Prostate gland (tissue), 2 donors: ENCODE data around the gene SPRING1.

Experiments
- POLR2A ChIP-seq: fragments of 450-650 bp; IDR thresholded peaks from one replicate; pipeline ENCODE4 v1.6.1; 2016; ENCODE audit warnings: antibody characterized with exemption, mild to moderate bottlenecking
- POLR2AphosphoS5 ChIP-seq: sonication (generic); formaldehyde crosslinking; IDR thresholded peaks from one replicate; pipeline ENCODE4 v1.6.1; 2017; ENCODE audit warnings: antibody characterized with exemption
- TF ChIP-seq, protein P1 (sequence below), 4 experiments: fragments of 200-600 bp in 2 of 4; fragments of 450-650 bp in 2 of 4; sonication (generic) in 2 of 4; IDR thresholded peaks; 1 replicate in 3 of 4; 2 replicates in 1 of 4; pipeline ENCODE4 v1.5.1; 2016 to 2019; ENCODE audit warnings: antibody characterized with exemption in 4 of 4, mild to moderate bottlenecking in 2 of 4, moderate library complexity in 2 of 4

DNA sequence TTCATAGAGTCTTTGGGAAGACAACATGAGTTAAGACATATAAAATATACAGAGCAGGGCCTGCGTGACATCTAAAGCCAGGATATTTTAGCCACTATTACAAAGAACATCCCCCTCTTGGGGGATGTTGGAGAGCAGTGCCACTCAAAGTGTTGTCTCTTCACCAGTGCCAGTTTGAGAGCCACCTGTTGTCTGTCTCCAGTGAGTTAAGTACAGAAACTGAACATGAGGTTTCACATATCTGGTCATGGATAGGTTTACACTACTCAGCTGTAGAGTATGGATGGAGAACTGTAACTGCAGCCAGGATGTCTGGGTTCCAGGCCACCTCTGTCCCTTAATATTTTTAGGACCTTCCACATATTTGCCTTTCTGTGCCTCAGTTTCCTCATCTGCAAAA, 39.4 kb upstream of the SPRING1 start:
- TF ChIP-seq, protein P1, sequence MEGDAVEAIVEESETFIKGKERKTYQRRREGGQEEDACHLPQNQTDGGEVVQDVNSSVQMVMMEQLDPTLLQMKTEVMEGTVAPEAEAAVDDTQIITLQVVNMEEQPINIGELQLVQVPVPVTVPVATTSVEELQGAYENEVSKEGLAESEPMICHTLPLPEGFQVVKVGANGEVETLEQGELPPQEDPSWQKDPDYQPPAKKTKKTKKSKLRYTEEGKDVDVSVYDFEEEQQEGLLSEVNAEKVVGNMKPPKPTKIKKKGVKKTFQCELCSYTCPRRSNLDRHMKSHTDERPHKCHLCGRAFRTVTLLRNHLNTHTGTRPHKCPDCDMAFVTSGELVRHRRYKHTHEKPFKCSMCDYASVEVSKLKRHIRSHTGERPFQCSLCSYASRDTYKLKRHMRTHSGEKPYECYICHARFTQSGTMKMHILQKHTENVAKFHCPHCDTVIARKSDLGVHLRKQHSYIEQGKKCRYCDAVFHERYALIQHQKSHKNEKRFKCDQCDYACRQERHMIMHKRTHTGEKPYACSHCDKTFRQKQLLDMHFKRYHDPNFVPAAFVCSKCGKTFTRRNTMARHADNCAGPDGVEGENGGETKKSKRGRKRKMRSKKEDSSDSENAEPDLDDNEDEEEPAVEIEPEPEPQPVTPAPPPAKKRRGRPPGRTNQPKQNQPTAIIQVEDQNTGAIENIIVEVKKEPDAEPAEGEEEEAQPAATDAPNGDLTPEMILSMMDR (IDR thresholded peaks at IDR 0.05): no peak
- TF ChIP-seq POLR2AphosphoS5: no peak
- TF ChIP-seq POLR2A: no peak
